T47D (cell line): ENCODE data around the gene FSIP1.

Experiments
- DNase-seq, 2 experiments: peaks; one replicate each; pipeline versions ENCODE4 v3.0.0 to v3.0.0-alpha.2; 2011 to 2012; ENCODE audit warnings: low read depth in 1 of 2, low spot score in 1 of 2
- JUND ChIP-seq: IDR thresholded peaks from 2 replicates; pipeline ENCODE4 v1.6.1; 2012; ENCODE audit warnings: low read depth
- in situ Hi-C: cut with HindIII; loops from 2 replicates; pipeline ENCODE4 v1.10.0; 2016; ENCODE audit warnings: low sequenced_read_pairs, low pct_unique_long_range_greater_than_20kb

The FSIP1 gene

GRCh38 chr15:39591141-39591895 lies 191.3 kb downstream of the FSIP1 start:
- no peak for DNase-seq
- no peak for TF ChIP-seq JUND
- in situ Hi-C loops, result no loop called here

GRCh38 chr15:39589815-39590644 lies 192.6 kb downstream of the FSIP1 start:
- DNase-seq, result no peak
- no peak for TF ChIP-seq JUND
- in situ Hi-C loops, result no loop called here

- in situ Hi-C loops, result no loop called here
- TF ChIP-seq JUND, result no peak
- DNase-seq, result peak in 1 of 2 experiments; percentile 48
Observed at GRCh38 chr15:39589193-39589814, 193.3 kb downstream of the FSIP1 start.

- in situ Hi-C loops, result no loop called here
- TF ChIP-seq JUND, result no peak
- no peak for DNase-seq
Observed at GRCh38 chr15:39588531-39589192, 194.0 kb downstream of the FSIP1 start.

- in situ Hi-C loops, result no loop called here
- no peak for TF ChIP-seq JUND
- no peak for DNase-seq
Observed at GRCh38 chr15:39587731-39588530, 194.7 kb downstream of the FSIP1 start.

GRCh38 chr15:39587096-39587721 lies 195.4 kb downstream of the FSIP1 start:
- TF ChIP-seq JUND, result no peak
- in situ Hi-C loops, result no loop called here

GRCh38 chr15:39586387-39587095 lies 196.1 kb downstream of the FSIP1 start:
- in situ Hi-C loops, result no loop called here
- TF ChIP-seq JUND, result no peak
- no peak for DNase-seq

More at GRCh38 chr15:39587096-39587721, 195.4 kb downstream of the FSIP1 start:
- no peak for DNase-seq

- DNase-seq, result no peak
- no peak for TF ChIP-seq JUND
- in situ Hi-C loops, result no loop called here
Observed at GRCh38 chr15:39585871-39586301, 196.8 kb downstream of the FSIP1 start.

GRCh38 chr15:39585389-39585841 lies 197.2 kb downstream of the FSIP1 start:
- in situ Hi-C loops, result no loop called here
- no peak for TF ChIP-seq JUND
- no peak for DNase-seq

GRCh38 chr15:39584662-39585388 lies 197.8 kb downstream of the FSIP1 start:
- in situ Hi-C loops, result no loop called here
- TF ChIP-seq JUND, result no peak
- DNase-seq, result no peak
